Measurements from ENCODE around the gene RHOA. TPM values are rescaled to one million over a fixed set of nuclear protein-coding genes. Genes with fewer than 3 reads are reported as not detected.

Gene RHOA
- total and polyA plus RNA-seq, 2 of the 13 experiments (the other 11 are each of a cell fraction or from before 2014, with no cell fraction given) = 131 to 177 TPM

- no peak overlapping the region for H3K4me2 ChIP-seq (ENCODE audit: low read depth, low read length)
- BruUV-seq (replicated peaks) = no TSS peak
- no peak overlapping the region for H3K4me3 ChIP-seq (replicated peaks in 1 of 3; ENCODE audit: insufficient read depth in 1 of 3, low read depth in 2 of 3, low read length in 3 of 3)
- 97% methylated on average over 10 of the region's 13 CpGs for WGBS (ENCODE audit: low lambda C conversion rate)
- H3K27ac ChIP-seq (ENCODE audit: extremely low read length, insufficient read depth, low read length) = no peak overlapping the region
- H3K9me3 ChIP-seq (ENCODE audit: low read length) = no peaks in the 10 kb centered on the region
- in situ Hi-C loops (cut with HindIII; ENCODE audit: extremely low pct_ligation_motif_present, low pct_unique_long_range_greater_than_20kb) = no loop called here
- no peak for DNase-seq (ENCODE audit: low spot score)
- CTCF ChIA-PET (ENCODE audit: low intra/inter-chr PET ratio, low total read pairs) = no interaction called here
- H3K4me1 ChIP-seq (ENCODE audit: insufficient read depth, low read length) = peaks cover 58% of the 10 kb centered on the region
- intact Hi-C loops (cut with micrococcal nuclease; ENCODE audit: unreplicated experiment) = no loop called here
- H3K79me2 ChIP-seq (ENCODE audit: insufficient read depth, low read length) = peaks cover 13% of the 10 kb centered on the region
- H2AFZ ChIP-seq (ENCODE audit: low read length) = no peak overlapping the region
- H4K20me1 ChIP-seq (ENCODE audit: insufficient read depth, low read length) = no peaks in the 10 kb centered on the region
- H3K36me3 ChIP-seq (replicated peaks in 1 of 2; ENCODE audit: control insufficient read depth in 1 of 2, insufficient read depth in 2 of 2, low read length in 2 of 2) = peaks cover 0 to 6% of the 10 kb centered on the region in 2 experiments; a peak in 3 of 5 replicates
- H3K27me3 ChIP-seq (ENCODE audit: control insufficient read depth in 1 of 2, insufficient read depth in 2 of 2, low read length in 2 of 2) = no peaks in the 10 kb centered on the region; a peak in 1 of 5 replicates
- H3K9ac ChIP-seq (ENCODE audit: insufficient read depth, low read depth, low read length) = no peak overlapping the region
- TF ChIP-seq KDM6A (CRISPR knock-in tag; IDR thresholded peaks at IDR 0.05; ENCODE audit: low read depth) = no peak
- TF ChIP-seq POLR2G (IDR thresholded peaks at IDR 0.05; ENCODE audit: low read depth, low read length) = peak; percentile 14; the same call in 1 of the 2 replicates
- no peak for TF ChIP-seq ZBTB1 (CRISPR knock-in tag; IDR thresholded peaks at IDR 0.05; ENCODE audit: borderline replicate concordance)
- TF ChIP-seq AGO2 (optimal IDR thresholded peaks at IDR 0.05; ENCODE audit: low read depth, low read length) = peak; percentile 46
- TF ChIP-seq EP300 (IDR thresholded peaks at IDR 0.05; ENCODE audit: low read depth in 2 of 2, low read length in 2 of 2) = no peak
- TF ChIP-seq EP300 (CRISPR knock-in tag; IDR thresholded peaks at IDR 0.05; ENCODE audit: borderline replicate concordance) = 0 out of 2 replicates have a peak, but pooled peaks have one; percentile 14
- TF ChIP-seq ZBTB33 (CRISPR knock-in tag; IDR thresholded peaks at IDR 0.05) = peak; percentile 22; the same call in 1 of the 2 replicates
- 0 out of 2 replicates have a peak, but pooled peaks have one; percentile 35 for TF ChIP-seq AKAP8 (CRISPR knock-in tag; IDR thresholded peaks at IDR 0.05)
- peak; percentile 40; the same call in 1 of the 2 replicates for TF ChIP-seq ZNF281 (CRISPR knock-in tag; IDR thresholded peaks at IDR 0.05; ENCODE audit: borderline replicate concordance)
- POLR2A ChIA-PET = interaction anchor here (3.9 kb wide), 1 partner anchor 11 kb away, joined by 13 read pairs; the partner anchor contains the start of gene NICN1
- FAIRE-seq = no peak
- no peak for ATAC-seq
Observed at GRCh38 chr3:49417516-49418120, 5.8 kb upstream of the RHOA start.
